H1 (cell line): ENCODE results near the gene TNRC6B. TPM values are rescaled to one million over a fixed set of nuclear protein-coding genes. Genes with fewer than 3 reads are reported as not detected.

Source experiments
- CHD1 ChIP-seq: IDR thresholded peaks from 2 replicates; pipeline ENCODE4 v1.6.1; 2012; ENCODE audit warnings: low read depth, low read length, improper control_type of control experiment
- E2F6 ChIP-seq: IDR thresholded peaks from 2 replicates; pipeline ENCODE4 v1.6.1; 2012; ENCODE audit warnings: inconsistent platforms
- RNF2 ChIP-seq: fragments of 200-900, 300-1000 bp; sonication (generic); IDR thresholded peaks from 2 replicates; pipeline ENCODE4 v1.7.1; 2016; ENCODE audit warnings: borderline replicate concordance, low read depth, mild to moderate bottlenecking, antibody characterized with exemption, low read length; ENCODE audit not compliant: poor library complexity, severe bottlenecking; ENCODE audit errors: missing control alignments
- polyA plus RNA-seq, 7 experiments: library from polyadenylated mRNA; depleted of rRNA in 3 of 7; stranded (reverse) in 5 of 7; unstranded in 2 of 7; fragments of >200 nt in 5 of 7; fragments of 200-250 nt in 2 of 7; gene quantifications; 1 replicate in 5 of 7; 2 replicates in 1 of 7; 4 replicates in 1 of 7; pipeline versions ENCODE4 v1.2.1 to v1.2.3, GENCODE V29; 2011 to 2013; ENCODE audit warnings: missing spikeins in 2 of 7, mixed read lengths in 2 of 7
- total RNA-seq: library from RNA; stranded (reverse); fragmentation: NEBNext Ultra II Directional; extraction: Animal tissue kit (Norgen Biotek cat#: 25700); gene quantifications from 2 replicates; pipeline ENCODE4 v1.2.1, GENCODE V29; 2021

Gene TNRC6B
- total and polyA plus RNA-seq, 2 of the 8 experiments (the other 6 are each of a cell fraction or from before 2014, with no cell fraction given), result 12.5 to 48.9 TPM

- TF ChIP-seq E2F6, result no peak
- no peak for TF ChIP-seq RNF2
- TF ChIP-seq CHD1, result no peak
These were observed 93.1 kb downstream of the TNRC6B start (continued) for GRCh38 chr22:40270748-40271373.
